IMR-90 (cell line): ENCODE results near the gene MAGI1. TPM values are rescaled to one million over a fixed set of nuclear protein-coding genes. Genes with fewer than 3 reads are reported as not detected.

ENCODE experiments used
- ATAC-seq: fragments of 200-7000 bp; cut with Tn5 transposase; 2 replicates; pipeline ENCODE4 v1.9.1; 2020; ENCODE audit warnings: low read depth, mild to moderate bottlenecking, moderate library complexity
- BruUV-seq: library from RNA; stranded (reverse); fragments of 400-500 nt; replicated peaks from 2 replicates; lab custom pipeline; 2021; lab: Mats Ljungman, UMichigan
- CTCF ChIA-PET: fragments of 300-600 bp; formaldehyde crosslinking; extraction: SDS; loops from one replicate; lab custom pipeline; 2021; ENCODE audit warnings: antibody characterized with exemption; lab: Yijun Ruan, JAX
- POLR2A ChIA-PET: fragments of 300-600 bp; sonication (Branson Sonifier 250); formaldehyde crosslinking; loops from one replicate; lab custom pipeline; 2022; ENCODE audit warnings: antibody characterized with exemption; ENCODE audit not compliant: unreplicated experiment; lab: Charles Lee
- DNase-seq: peaks from one replicate; pipeline ENCODE4 v3.0.0; 2013
- H2AFZ ChIP-seq: replicated peaks from 2 replicates; pipeline ENCODE3; 2013; ENCODE audit warnings: low read length, mild to moderate bottlenecking; ENCODE audit not compliant: poor library complexity
- H2AK5ac ChIP-seq: 2 replicates; pipeline ENCODE4 v1.6.1; 2013; ENCODE audit warnings: low read depth, low read length, inconsistent platforms
- H2AK9ac ChIP-seq: replicated peaks from 2 replicates; pipeline ENCODE3; 2013; ENCODE audit warnings: mild to moderate bottlenecking, low read depth, low read length, moderate library complexity; ENCODE audit not compliant: poor library complexity
- H2BK120ac ChIP-seq: 2 replicates; pipeline ENCODE4 v1.6.1; 2013; ENCODE audit warnings: low read depth, low read length, inconsistent platforms
- H2BK15ac ChIP-seq: 3 replicates; pipeline ENCODE4 v1.6.1; 2013; ENCODE audit warnings: low read depth, low read length, inconsistent platforms
- H2BK20ac ChIP-seq: 2 replicates; pipeline ENCODE4 v1.6.1; 2013; ENCODE audit warnings: low read depth, mild to moderate bottlenecking, inconsistent platforms, low read length, moderate library complexity
- H2BK5ac ChIP-seq: 2 replicates; pipeline ENCODE4 v1.6.1; 2013; ENCODE audit warnings: mild to moderate bottlenecking, low read depth, low read length, inconsistent platforms; ENCODE audit not compliant: poor library complexity, severe bottlenecking
- H3K14ac ChIP-seq: replicated peaks from 2 replicates; pipeline ENCODE4 v1.6.1; 2013; ENCODE audit warnings: low read depth, low read length, inconsistent platforms
- H3K18ac ChIP-seq: 2 replicates; pipeline ENCODE4 v1.6.1; 2013; ENCODE audit warnings: low read depth, low read length, control low read depth
- H3K23ac ChIP-seq: 2 replicates; pipeline ENCODE4 v1.6.1; 2013; ENCODE audit warnings: low read depth, low read length, inconsistent platforms
- H3K27ac ChIP-seq: 2 replicates; pipeline ENCODE4 v1.5.1; 2013; ENCODE audit warnings: mild to moderate bottlenecking, control low read depth, low read length; ENCODE audit not compliant: insufficient read depth
- H3K27me3 ChIP-seq: 2 replicates; pipeline ENCODE4 v1.6.1; 2013; ENCODE audit warnings: low read length; ENCODE audit not compliant: control insufficient read depth, insufficient read depth
- H3K36me3 ChIP-seq: 2 replicates; pipeline ENCODE4 v1.6.1; 2013; ENCODE audit warnings: low read length, mixed read lengths; ENCODE audit not compliant: control insufficient read depth, insufficient read depth
- H3K4ac ChIP-seq: 2 replicates; pipeline ENCODE4 v1.6.1; 2013; ENCODE audit warnings: low read depth, low read length, inconsistent platforms
- H3K4me1 ChIP-seq: 2 replicates; pipeline ENCODE4 v1.6.1; 2013; ENCODE audit warnings: low read length, mixed read lengths; ENCODE audit not compliant: control insufficient read depth, insufficient read depth
- H3K4me2 ChIP-seq: 2 replicates; pipeline ENCODE4 v1.6.1; 2013; ENCODE audit warnings: low read depth, mild to moderate bottlenecking, control low read depth, low read length, moderate library complexity
- H3K4me3 ChIP-seq: 2 replicates; pipeline ENCODE4 v1.5.1; 2013; ENCODE audit warnings: low read depth, mild to moderate bottlenecking, control low read depth, low read length, moderate library complexity; ENCODE audit not compliant: insufficient read depth
- H3K56ac ChIP-seq: 2 replicates; pipeline ENCODE4 v1.6.1; 2013; ENCODE audit warnings: low read length, inconsistent platforms; ENCODE audit not compliant: insufficient read depth; ENCODE audit errors: extremely low read depth
- H3K79me1 ChIP-seq, 2 experiments: 2 replicates each; pipeline ENCODE4 v1.6.1; 2013; ENCODE audit warnings: low read length in 2 of 2, inconsistent platforms in 1 of 2, low read depth in 1 of 2
- H3K9ac ChIP-seq: 2 replicates; pipeline ENCODE4 v1.6.1; 2013; ENCODE audit warnings: low read depth, low read length, control low read depth
- H3K9me1 ChIP-seq: 2 replicates; pipeline ENCODE4 v1.6.1; 2013; ENCODE audit warnings: low read length, inconsistent platforms; ENCODE audit not compliant: insufficient read depth
- H3K9me3 ChIP-seq: 2 replicates; pipeline ENCODE4 v1.6.1; 2013; ENCODE audit warnings: low read length; ENCODE audit not compliant: control insufficient read depth, insufficient read depth
- H4K20me1 ChIP-seq: 2 replicates; pipeline ENCODE4 v1.6.1; 2013; ENCODE audit warnings: low read length, inconsistent platforms; ENCODE audit not compliant: insufficient read depth
- H4K5ac ChIP-seq: 2 replicates; pipeline ENCODE4 v1.6.1; 2013; ENCODE audit warnings: mild to moderate bottlenecking, low read depth, low read length, control low read depth
- H4K8ac ChIP-seq, 2 experiments: 2 replicates each; pipeline ENCODE4 v1.6.1; 2013; ENCODE audit warnings: low read depth in 2 of 2, low read length in 2 of 2, control low read depth in 1 of 2, inconsistent platforms in 1 of 2
- H4K91ac ChIP-seq: 2 replicates; pipeline ENCODE4 v1.6.1; 2013; ENCODE audit warnings: low read depth, low read length, inconsistent platforms; ENCODE audit not compliant: insufficient read depth
- BHLHE40 ChIP-seq: fragments of 150-350 bp; IDR thresholded peaks from 2 replicates; pipeline ENCODE4 v1.6.1; 2016; ENCODE audit warnings: mild to moderate bottlenecking, low read depth, low read length
- CEBPB ChIP-seq: IDR thresholded peaks from 2 replicates; pipeline ENCODE4 v1.6.1; 2012; ENCODE audit warnings: low read depth, low read length, improper control_type of control experiment
- MXI1 ChIP-seq: IDR thresholded peaks from 2 replicates; pipeline ENCODE4 v1.6.1; 2012; ENCODE audit warnings: low read depth, mild to moderate bottlenecking, low read length, moderate library complexity, borderline replicate concordance
- NFE2L2 ChIP-seq: fragments of 150-350 bp; IDR thresholded peaks from 2 replicates; pipeline ENCODE4 v1.6.1; 2016; ENCODE audit warnings: low read depth, mild to moderate bottlenecking, low read length
- POLR2A ChIP-seq: IDR thresholded peaks from 2 replicates; pipeline ENCODE4 v1.6.1; 2012; ENCODE audit warnings: mild to moderate bottlenecking, low read depth, low read length
- RAD21 ChIP-seq: IDR thresholded peaks from 2 replicates; pipeline ENCODE4 v1.6.1; 2012; ENCODE audit warnings: low read length, improper control_type of control experiment
- RFX5 ChIP-seq: IDR thresholded peaks from 2 replicates; pipeline ENCODE4 v1.8.0; 2012; ENCODE audit warnings: low read depth, mild to moderate bottlenecking, low read length, moderate library complexity
- WGBS, 2 experiments: methylation state at CpG; one replicate each; pipeline versions ENCODE4 v1.1.5 to v1.1.7; 2013; ENCODE audit warnings: missing lambda C conversion rate in 2 of 2; ENCODE audit not compliant: insufficient read length in 1 of 2; ENCODE audit errors: extremely low coverage in 2 of 2; 5-methylcytosine and 5-hydroxymethylcytosine counted together
- dilution Hi-C: fragments of 300-500 bp; cut with HindIII; formaldehyde crosslinking; loops from one replicate; pipeline ENCODE4 v1.14.3; 2018; ENCODE audit warnings: low sequenced_read_pairs; ENCODE audit not compliant: unreplicated experiment
- in situ Hi-C: fragments of 300-500 bp; cut with MboI; formaldehyde crosslinking; loops from 3 replicates; pipeline ENCODE4 v1.14.3; 2019; ENCODE audit warnings: low sequenced_read_pairs, inconsistent platforms, mixed read lengths
- intact Hi-C: fragments of 100-400 bp; cut with micrococcal nuclease; formaldehyde crosslinking; loops from 2 replicates; pipeline ENCODE4 v1.10.0; 2022
- polyA plus RNA-seq, 3 experiments: library from polyadenylated mRNA; depleted of rRNA; stranded (reverse); fragments of >200 nt; gene quantifications; 2 replicates each; pipeline ENCODE4 v1.2.3, GENCODE V29; 2012; ENCODE audit warnings: low replicate concordance in 1 of 3
- total RNA-seq: library from RNA; depleted of rRNA; stranded (reverse); fragments of >200 nt; gene quantifications from 2 replicates; pipeline ENCODE4 v1.2.3, GENCODE V29; 2012
- TF ChIP-seq, protein P1 (sequence below): fragments of 150-350 bp; IDR thresholded peaks from 2 replicates; pipeline ENCODE4 v1.6.1; 2016; ENCODE audit warnings: low read depth, mild to moderate bottlenecking, low read length, moderate library complexity, borderline replicate concordance
- TF ChIP-seq, protein P2 (sequence below): conservative IDR thresholded peaks from 2 replicates; pipeline ENCODE4 v1.5.1; 2012; ENCODE audit warnings: mild to moderate bottlenecking, low read depth, low read length, improper control_type of control experiment

Gene MAGI1
- total and polyA plus RNA-seq, 2 of the 4 experiments (the other 2 are of a cell fraction), result 14.5 to 24.2 TPM

DNA sequence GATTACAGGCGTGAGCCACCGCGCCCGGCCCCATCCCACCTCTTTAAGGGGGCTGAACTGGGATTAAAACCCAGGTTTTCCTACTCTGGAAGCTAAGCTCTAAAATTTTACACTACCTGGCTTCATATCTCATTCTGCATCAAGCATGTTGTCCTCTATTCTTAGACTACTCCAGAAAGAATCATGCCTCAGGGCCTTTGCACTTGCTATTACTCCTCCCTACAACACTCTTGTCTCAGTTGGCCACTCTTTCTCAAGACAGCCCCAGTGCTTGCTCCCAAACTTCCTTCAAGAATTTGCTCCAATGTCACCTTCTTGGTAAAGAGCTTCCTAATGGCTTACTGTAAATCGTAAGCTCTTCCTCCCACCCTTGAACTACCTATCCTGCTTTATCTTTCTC is 521.7 kb downstream of the MAGI1 start:
- in situ Hi-C loops, result no loop called here
- no peaks in the 10 kb centered on the region for H3K27me3 ChIP-seq

More for the DNA sequence above, 521.7 kb downstream of the MAGI1 start:
- Histone ChIP-seq H3K9ac (no peak overlapping the region), H3K18ac (no peak overlapping the region), H3K56ac (no peak overlapping the region), H2AFZ (no peak overlapping the region), H2BK5ac (no peak overlapping the region), H3K4me3 (no peak overlapping the region), H2BK120ac (no peak overlapping the region), H4K8ac (no peak overlapping the region), H3K4me1 (no peaks in the 10 kb centered on the region), H4K20me1 (no peaks in the 10 kb centered on the region), H3K27ac (no peak overlapping the region), H2BK20ac (no peak overlapping the region), H2AK5ac (no peak overlapping the region), H3K14ac (no peak overlapping the region), H3K9me3 (no peaks in the 10 kb centered on the region), H3K36me3 (no peaks in the 10 kb centered on the region), H2BK15ac (no peak overlapping the region), H3K23ac (no peak overlapping the region), H2AK9ac (no peak overlapping the region), H3K9me1 (no peaks in the 10 kb centered on the region), H4K91ac (no peak overlapping the region), H3K4me2 (no peak overlapping the region), H3K79me1 (peaks cover 9 to 14% of the 10 kb centered on the region in 2 experiments; a peak in 3 of 4 replicates), H4K5ac (no peak overlapping the region), H3K4ac (no peak overlapping the region)
- intact Hi-C loops (no loop called here), dilution Hi-C loops (no loop called here)
- ChIA-PET POLR2A (no interaction called here), CTCF (no interaction called here)
- no peak for DNase-seq
- no peak for ATAC-seq
- WGBS, 2 experiments, result 98% methylated on average over 5 of the region's 5 CpGs; no CpG with 5 or more reads in 1 of the 2 experiments
- no TSS peak for BruUV-seq
- TF ChIP-seq CEBPB (no peak), MXI1 (no peak), RFX5 (no peak), RAD21 (no peak), BHLHE40 (no peak), POLR2A (no peak), NFE2L2 (no peak)
- TF ChIP-seq, protein P1, sequence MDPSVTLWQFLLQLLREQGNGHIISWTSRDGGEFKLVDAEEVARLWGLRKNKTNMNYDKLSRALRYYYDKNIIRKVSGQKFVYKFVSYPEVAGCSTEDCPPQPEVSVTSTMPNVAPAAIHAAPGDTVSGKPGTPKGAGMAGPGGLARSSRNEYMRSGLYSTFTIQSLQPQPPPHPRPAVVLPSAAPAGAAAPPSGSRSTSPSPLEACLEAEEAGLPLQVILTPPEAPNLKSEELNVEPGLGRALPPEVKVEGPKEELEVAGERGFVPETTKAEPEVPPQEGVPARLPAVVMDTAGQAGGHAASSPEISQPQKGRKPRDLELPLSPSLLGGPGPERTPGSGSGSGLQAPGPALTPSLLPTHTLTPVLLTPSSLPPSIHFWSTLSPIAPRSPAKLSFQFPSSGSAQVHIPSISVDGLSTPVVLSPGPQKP, result no peak
- TF ChIP-seq, protein P2, sequence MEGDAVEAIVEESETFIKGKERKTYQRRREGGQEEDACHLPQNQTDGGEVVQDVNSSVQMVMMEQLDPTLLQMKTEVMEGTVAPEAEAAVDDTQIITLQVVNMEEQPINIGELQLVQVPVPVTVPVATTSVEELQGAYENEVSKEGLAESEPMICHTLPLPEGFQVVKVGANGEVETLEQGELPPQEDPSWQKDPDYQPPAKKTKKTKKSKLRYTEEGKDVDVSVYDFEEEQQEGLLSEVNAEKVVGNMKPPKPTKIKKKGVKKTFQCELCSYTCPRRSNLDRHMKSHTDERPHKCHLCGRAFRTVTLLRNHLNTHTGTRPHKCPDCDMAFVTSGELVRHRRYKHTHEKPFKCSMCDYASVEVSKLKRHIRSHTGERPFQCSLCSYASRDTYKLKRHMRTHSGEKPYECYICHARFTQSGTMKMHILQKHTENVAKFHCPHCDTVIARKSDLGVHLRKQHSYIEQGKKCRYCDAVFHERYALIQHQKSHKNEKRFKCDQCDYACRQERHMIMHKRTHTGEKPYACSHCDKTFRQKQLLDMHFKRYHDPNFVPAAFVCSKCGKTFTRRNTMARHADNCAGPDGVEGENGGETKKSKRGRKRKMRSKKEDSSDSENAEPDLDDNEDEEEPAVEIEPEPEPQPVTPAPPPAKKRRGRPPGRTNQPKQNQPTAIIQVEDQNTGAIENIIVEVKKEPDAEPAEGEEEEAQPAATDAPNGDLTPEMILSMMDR, result no peak
